Right kidney (tissue), 1 donor: Measurements from ENCODE around the gene SF3B3.

Experiments
- DNase-seq: peaks from one replicate; pipeline ENCODE4 v3.0.0-alpha.2; 2016

SF3B3 gene

GRCh38 chr16:70589998-70590471, 66.4 kb downstream of the SF3B3 start:
- DNase-seq, result no peak

GRCh38 chr16:70590722-70591415, 67.3 kb downstream of the SF3B3 start:
- DNase-seq, result no peak

- DNase-seq, result no peak
Measured at GRCh38 chr16:70591615-70592014, 68.0 kb downstream of the SF3B3 start.

- no peak for DNase-seq
Measured at GRCh38 chr16:70592106-70592571, 68.5 kb downstream of the SF3B3 start.

- DNase-seq, result no peak
Measured at GRCh38 chr16:70593544-70593943, 69.9 kb downstream of the SF3B3 start.

GRCh38 chr16:70594569-70594968, 71.0 kb downstream of the SF3B3 start:
- DNase-seq, result no peak

GRCh38 chr16:70597135-70597835, 73.7 kb downstream of the SF3B3 start:
- no peak for DNase-seq

- DNase-seq, result no peak
Measured at GRCh38 chr16:70598937-70599503, 75.4 kb downstream of the SF3B3 start.

- DNase-seq, result no peak
Measured at GRCh38 chr16:70600730-70601129, 77.1 kb downstream of the SF3B3 start.

- no peak for DNase-seq
Measured at GRCh38 chr16:70601576-70602575, 78.3 kb downstream of the SF3B3 start.

- DNase-seq, result no peak
Measured at GRCh38 chr16:70602831-70603230, 79.2 kb downstream of the SF3B3 start.

- DNase-seq, result no peak
Measured at GRCh38 chr16:70604407-70605282, 81.0 kb downstream of the SF3B3 start.

- no peak for DNase-seq
Measured at GRCh38 chr16:70605283-70605657, 81.7 kb downstream of the SF3B3 start.

- DNase-seq, result no peak
Measured at GRCh38 chr16:70608521-70608920, 84.9 kb downstream of the SF3B3 start.

GRCh38 chr16:70610273-70611223, 86.9 kb downstream of the SF3B3 start:
- DNase-seq, result no peak

GRCh38 chr16:70611224-70611598, 87.6 kb downstream of the SF3B3 start:
- DNase-seq, result no peak

GRCh38 chr16:70611785-70612303, 88.2 kb downstream of the SF3B3 start:
- DNase-seq, result no peak

GRCh38 chr16:70612931-70613330, 89.3 kb downstream of the SF3B3 start:
- DNase-seq, result no peak

GRCh38 chr16:70614208-70614951, 90.8 kb downstream of the SF3B3 start:
- DNase-seq, result no peak
